DND-41 (cell line): Measurements from ENCODE around the gene NCOA3.

Experiments used
- ATAC-seq: fragments of 200-7000 bp; cut with Tn5 transposase; 3 replicates; pipeline ENCODE4 v1.9.1; 2021; ENCODE audit warnings: low read depth; ENCODE audit not compliant: insufficient read depth
- DNase-seq: peaks from one replicate; pipeline ENCODE4 v3.0.0-alpha.2; 2020
- H2AFZ ChIP-seq: 2 replicates; pipeline ENCODE4 v1.6.0; 2012; ENCODE audit warnings: low read depth, low read length
- H3K27ac ChIP-seq: 2 replicates; pipeline ENCODE4 v1.5.1; 2012; ENCODE audit warnings: low read length, inconsistent platforms
- H3K27me3 ChIP-seq: fragments of 200-600 bp; sonication (generic); 2 replicates; pipeline ENCODE4 v1.6.0; 2012; ENCODE audit warnings: low read length, mild to moderate bottlenecking, inconsistent platforms; ENCODE audit not compliant: insufficient read depth, poor library complexity
- H3K36me3 ChIP-seq: 2 replicates; pipeline ENCODE4 v1.5.1; 2012; ENCODE audit warnings: low read length, inconsistent platforms; ENCODE audit not compliant: insufficient read depth
- H3K4me1 ChIP-seq: 2 replicates; pipeline ENCODE4 v1.5.1; 2012; ENCODE audit warnings: mild to moderate bottlenecking, low read length; ENCODE audit not compliant: insufficient read depth
- H3K4me2 ChIP-seq: 2 replicates; pipeline ENCODE4 v1.6.0; 2012; ENCODE audit warnings: mild to moderate bottlenecking, moderate library complexity, low read length, inconsistent platforms; ENCODE audit not compliant: insufficient read depth
- H3K4me3 ChIP-seq, 2 experiments: fragments of 200-600 bp in 1 of 2; shearing (Covaris generic) in 1 of 2; 2 replicates each; pipeline ENCODE4 v1.5.1; 2012 to 2016; ENCODE audit warnings: inconsistent platforms in 2 of 2, low read length in 2 of 2, mild to moderate bottlenecking in 2 of 2, low read depth in 1 of 2, moderate library complexity in 1 of 2
- H3K79me2 ChIP-seq: 2 replicates; pipeline ENCODE4 v1.6.0; 2012; ENCODE audit warnings: low read length, inconsistent platforms; ENCODE audit not compliant: insufficient read depth
- H3K9ac ChIP-seq: 2 replicates; pipeline ENCODE4 v1.6.0; 2012; ENCODE audit warnings: low read depth, mild to moderate bottlenecking, inconsistent platforms, low read length, moderate library complexity
- H3K9me3 ChIP-seq: 2 replicates; pipeline ENCODE4 v1.5.1; 2012; ENCODE audit warnings: low read length, moderate library complexity, mild to moderate bottlenecking, inconsistent platforms; ENCODE audit not compliant: insufficient read depth, severe bottlenecking
- H4K20me1 ChIP-seq: 2 replicates; pipeline ENCODE4 v1.6.0; 2012; ENCODE audit warnings: low read length; ENCODE audit not compliant: insufficient read depth
- EZH2 ChIP-seq: IDR thresholded peaks from 3 replicates; pipeline ENCODE4 v1.6.1; 2012; ENCODE audit warnings: borderline replicate concordance, low read depth, mild to moderate bottlenecking, moderate library complexity, low read length, inconsistent platforms; ENCODE audit not compliant: severe bottlenecking
- TF ChIP-seq, protein P1 (sequence below): IDR thresholded peaks from 2 replicates; pipeline ENCODE4 v1.5.1; 2012; ENCODE audit warnings: borderline replicate concordance, low read length, moderate library complexity, mild to moderate bottlenecking; ENCODE audit not compliant: poor library complexity, severe bottlenecking; ENCODE audit errors: extremely low read depth

Gene NCOA3

DNA sequence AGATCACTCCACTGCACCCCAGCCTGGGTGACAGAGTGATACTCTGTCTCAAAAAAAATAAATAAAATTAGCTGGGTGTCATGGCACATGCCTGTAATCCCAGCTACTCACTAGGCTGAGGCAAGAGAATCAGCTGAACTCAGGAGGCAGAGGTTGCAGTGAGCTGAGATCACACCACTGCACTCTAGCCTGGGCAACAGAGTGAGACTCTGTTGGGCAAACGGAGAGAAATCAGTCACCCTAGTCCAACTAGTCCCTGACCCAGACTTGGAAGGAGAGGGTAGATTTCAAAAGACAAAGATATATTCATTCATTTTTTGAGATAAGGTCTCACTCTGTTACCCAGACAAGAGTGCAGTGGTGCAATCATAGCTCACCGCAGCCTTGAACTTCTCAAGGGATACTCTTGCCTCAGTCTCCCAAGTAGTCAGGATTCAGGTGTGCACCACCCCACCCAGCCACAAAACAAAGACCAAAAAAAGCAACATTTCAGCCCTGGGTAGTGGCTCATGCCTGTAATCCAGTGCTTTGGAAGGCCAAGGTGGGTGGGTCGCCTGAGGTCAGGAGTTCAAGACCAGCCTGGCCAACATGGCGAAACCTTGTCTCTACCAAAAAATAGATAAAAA is 26.2 kb upstream of the NCOA3 start:
- Histone ChIP-seq H3K27me3 (no peaks in the 10 kb centered on the region), H3K9me3 (no peaks in the 10 kb centered on the region), H4K20me1 (no peaks in the 10 kb centered on the region), H3K79me2 (no peaks in the 10 kb centered on the region), H3K4me1 (no peaks in the 10 kb centered on the region), H3K9ac (no peak overlapping the region), H3K27ac (no peak overlapping the region), H2AFZ (no peak overlapping the region), H3K4me2 (no peak overlapping the region), H3K4me3 (no peak overlapping the region), H3K36me3 (no peaks in the 10 kb centered on the region)
- DNase-seq (no peak), ATAC-seq (no peak)
- TF ChIP-seq, protein P1, sequence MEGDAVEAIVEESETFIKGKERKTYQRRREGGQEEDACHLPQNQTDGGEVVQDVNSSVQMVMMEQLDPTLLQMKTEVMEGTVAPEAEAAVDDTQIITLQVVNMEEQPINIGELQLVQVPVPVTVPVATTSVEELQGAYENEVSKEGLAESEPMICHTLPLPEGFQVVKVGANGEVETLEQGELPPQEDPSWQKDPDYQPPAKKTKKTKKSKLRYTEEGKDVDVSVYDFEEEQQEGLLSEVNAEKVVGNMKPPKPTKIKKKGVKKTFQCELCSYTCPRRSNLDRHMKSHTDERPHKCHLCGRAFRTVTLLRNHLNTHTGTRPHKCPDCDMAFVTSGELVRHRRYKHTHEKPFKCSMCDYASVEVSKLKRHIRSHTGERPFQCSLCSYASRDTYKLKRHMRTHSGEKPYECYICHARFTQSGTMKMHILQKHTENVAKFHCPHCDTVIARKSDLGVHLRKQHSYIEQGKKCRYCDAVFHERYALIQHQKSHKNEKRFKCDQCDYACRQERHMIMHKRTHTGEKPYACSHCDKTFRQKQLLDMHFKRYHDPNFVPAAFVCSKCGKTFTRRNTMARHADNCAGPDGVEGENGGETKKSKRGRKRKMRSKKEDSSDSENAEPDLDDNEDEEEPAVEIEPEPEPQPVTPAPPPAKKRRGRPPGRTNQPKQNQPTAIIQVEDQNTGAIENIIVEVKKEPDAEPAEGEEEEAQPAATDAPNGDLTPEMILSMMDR = no peak
- TF ChIP-seq EZH2 = no peak

DNA sequence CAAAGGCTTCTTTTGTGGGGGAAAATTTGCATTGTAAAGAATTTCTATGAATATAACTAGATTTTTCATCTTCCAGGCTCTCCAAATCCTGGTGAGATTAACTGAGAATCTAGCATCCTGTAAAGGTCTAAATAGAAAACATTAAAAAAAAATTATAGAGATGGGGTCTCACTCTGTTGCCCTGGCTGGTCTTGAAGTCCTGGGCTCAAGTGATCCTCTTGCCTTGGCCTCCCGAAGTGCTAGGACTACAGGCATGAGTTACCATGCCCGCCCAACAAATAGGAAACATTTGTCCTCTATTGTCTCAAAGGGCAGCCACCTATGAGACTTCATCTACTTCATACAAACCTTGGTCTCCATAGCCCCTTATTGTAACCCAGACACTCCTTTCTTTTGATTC is 25.2 kb upstream of the NCOA3 start:
- Histone ChIP-seq H4K20me1 (no peaks in the 10 kb centered on the region), H3K36me3 (no peaks in the 10 kb centered on the region), H3K27ac (no peak overlapping the region), H3K9me3 (no peaks in the 10 kb centered on the region), H3K4me1 (no peaks in the 10 kb centered on the region), H3K27me3 (no peaks in the 10 kb centered on the region), H2AFZ (no peak overlapping the region), H3K79me2 (no peaks in the 10 kb centered on the region), H3K4me2 (no peak overlapping the region), H3K9ac (no peak overlapping the region), H3K4me3 (no peak overlapping the region)
- TF ChIP-seq, protein P1 = no peak
- no peak for TF ChIP-seq EZH2
- no peak for DNase-seq
- no peak for ATAC-seq

DNA sequence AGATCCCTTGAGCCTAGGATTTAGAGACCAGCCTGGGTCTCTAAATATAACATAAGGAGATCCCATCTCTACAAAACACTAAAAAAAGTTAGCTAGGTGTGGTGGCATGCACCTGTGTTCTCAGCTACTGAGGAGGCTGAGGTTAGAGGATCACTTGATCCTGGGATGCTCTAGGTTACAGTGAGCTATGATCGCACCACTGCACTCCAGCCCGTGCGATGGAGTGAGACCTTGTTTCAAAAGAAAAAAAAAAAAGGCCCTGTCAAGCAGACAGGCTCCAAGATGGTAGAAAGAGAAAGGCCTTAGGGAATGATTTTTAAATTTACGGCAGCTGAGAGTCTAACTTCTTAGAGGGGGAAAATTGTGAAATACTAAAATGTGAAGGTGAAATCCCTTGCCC is 22.6 kb upstream of the NCOA3 start:
- no peak overlapping the region for H3K4me2 ChIP-seq
- no peak overlapping the region for H2AFZ ChIP-seq
- no peak for TF ChIP-seq EZH2
- no peak overlapping the region for H3K4me3 ChIP-seq
- no peak overlapping the region for H3K9ac ChIP-seq
- no peaks in the 10 kb centered on the region for H3K36me3 ChIP-seq
- DNase-seq = no peak
- H3K4me1 ChIP-seq = no peaks in the 10 kb centered on the region
- ATAC-seq = no peak
- H3K27ac ChIP-seq = no peak overlapping the region
- no peaks in the 10 kb centered on the region for H3K9me3 ChIP-seq
- no peaks in the 10 kb centered on the region for H3K27me3 ChIP-seq
- no peaks in the 10 kb centered on the region for H3K79me2 ChIP-seq
- H4K20me1 ChIP-seq = no peaks in the 10 kb centered on the region

DNA sequence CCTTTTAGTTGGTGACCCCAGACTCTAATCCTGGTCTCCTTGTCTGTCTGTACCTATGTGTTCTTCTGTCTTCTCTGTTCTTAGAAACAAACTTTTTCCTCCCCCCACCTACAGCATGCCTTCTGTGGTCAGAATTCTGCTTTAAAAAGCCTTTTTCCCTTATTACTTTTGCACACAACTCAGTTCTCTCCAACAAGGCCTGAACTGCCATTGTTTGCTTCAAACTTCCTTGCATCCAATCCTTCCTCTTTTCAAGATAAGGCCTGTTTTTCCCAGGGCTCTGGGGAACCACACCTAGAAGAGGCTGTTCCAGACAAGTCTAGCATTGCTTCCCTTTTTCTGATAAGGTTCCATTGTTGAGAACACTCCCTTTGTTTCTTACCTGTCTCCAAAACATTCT is 22.2 kb upstream of the NCOA3 start:
- no peak overlapping the region for H2AFZ ChIP-seq
- no peaks in the 10 kb centered on the region for H3K9me3 ChIP-seq
- no peaks in the 10 kb centered on the region for H3K4me1 ChIP-seq
- H3K36me3 ChIP-seq = no peaks in the 10 kb centered on the region
- ATAC-seq (no peak), DNase-seq (no peak)
- H3K27me3 ChIP-seq = no peaks in the 10 kb centered on the region
- H3K27ac ChIP-seq = no peak overlapping the region
- H3K9ac ChIP-seq = no peak overlapping the region
- TF ChIP-seq EZH2 = no peak
- TF ChIP-seq, protein P1 = no peak
- no peak overlapping the region for H3K4me3 ChIP-seq
- H4K20me1 ChIP-seq = no peaks in the 10 kb centered on the region
- H3K79me2 ChIP-seq = no peaks in the 10 kb centered on the region
- H3K4me2 ChIP-seq = no peak overlapping the region
